ENCODE measurements around the gene PARVB. TPM values are rescaled to one million over a fixed set of nuclear protein-coding genes. Genes with fewer than 3 reads are reported as not detected.

The PARVB gene
- polyA plus RNA-seq, 1 donor (not counting 4 experiments of a cell fraction or from before 2014, with no cell fraction given), result 10.5 TPM

DNA sequence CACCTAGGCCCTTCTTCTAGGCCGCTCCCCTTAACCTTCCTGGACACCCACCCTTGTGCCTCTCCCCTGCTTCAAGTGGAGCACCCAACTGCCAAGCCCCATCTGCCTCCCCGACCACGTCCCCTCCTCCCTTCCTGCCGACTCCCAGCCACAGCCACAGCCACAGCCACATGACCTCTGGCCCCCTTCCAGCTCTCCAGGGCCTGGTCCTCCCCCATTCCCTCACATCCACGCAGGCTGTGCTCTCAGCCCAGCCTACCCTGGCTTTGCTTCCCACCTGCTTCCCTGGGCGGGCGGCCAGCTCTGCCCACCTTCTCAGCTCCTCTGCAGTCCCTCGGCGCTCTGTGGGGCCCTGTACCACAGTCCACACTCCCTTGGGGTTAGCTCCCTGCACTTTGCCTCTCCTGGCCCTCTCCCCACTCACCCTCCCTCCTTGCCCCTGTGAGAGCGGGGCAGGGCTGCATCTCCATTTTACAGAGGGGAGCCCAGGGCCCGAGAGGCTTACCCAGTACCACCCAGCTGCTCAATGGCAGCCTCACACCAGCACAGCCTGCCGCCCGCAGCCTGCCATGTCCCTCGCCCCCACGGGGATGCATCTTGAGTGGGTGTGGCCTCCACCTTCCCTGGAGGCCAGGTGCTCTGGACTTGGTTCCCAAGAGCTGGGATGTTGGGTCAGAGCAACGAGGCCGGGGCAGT is 176.9 kb downstream of the PARVB start:
- Histone ChIP-seq H3K36me3 (ENCODE audit: control insufficient read depth in 2 of 2, extremely low read depth in 1 of 2, insufficient read depth in 2 of 2, low read length in 2 of 2) (no peaks in the 10 kb centered on the region), H3K27ac (ENCODE audit: control insufficient read depth, insufficient read depth, low read length) (no peak overlapping the region), H3K79me2 (ENCODE audit: control insufficient read depth, insufficient read depth, low read length) (no peaks in the 10 kb centered on the region), H2AFZ (ENCODE audit: control insufficient read depth, low read length) (no peak overlapping the region), H3K27me3 (ENCODE audit: control insufficient read depth, extremely low read depth, insufficient read depth, low read length) (peaks cover 18% of the 10 kb centered on the region), H3K9me3 (ENCODE audit: control insufficient read depth, low read depth, low read length) (no peaks in the 10 kb centered on the region), H3K4me1 (ENCODE audit: control insufficient read depth, extremely low read depth, insufficient read depth, low read length) (no peaks in the 10 kb centered on the region), H3K4me2 (ENCODE audit: control insufficient read depth, extremely low read depth, insufficient read depth, low read depth, low read length) (no peak overlapping the region), H3K4me3 (ENCODE audit: control insufficient read depth in 2 of 3, extremely low read depth in 1 of 3, insufficient read depth in 2 of 3, low read depth in 1 of 3, low read length in 3 of 3) (no peak overlapping the region), H3K9ac (ENCODE audit: control insufficient read depth, extremely low read depth, insufficient read depth, low read length) (no peak overlapping the region), H4K20me1 (ENCODE audit: control insufficient read depth, extremely low read depth, insufficient read depth, low read length) (no peaks in the 10 kb centered on the region), H3K9me1 (ENCODE audit: control insufficient read depth, extremely low read depth, insufficient read depth, low read length) (no peaks in the 10 kb centered on the region)
- FAIRE-seq (no peak), DNase-seq (ENCODE audit: low read depth, low spot score) (no peak)
- dilution Hi-C loops (cut with MboI; ENCODE audit: extremely low pct_ligation_motif_present, low sequenced_read_pairs), result no loop called here
- TF ChIP-seq, protein P1, sequence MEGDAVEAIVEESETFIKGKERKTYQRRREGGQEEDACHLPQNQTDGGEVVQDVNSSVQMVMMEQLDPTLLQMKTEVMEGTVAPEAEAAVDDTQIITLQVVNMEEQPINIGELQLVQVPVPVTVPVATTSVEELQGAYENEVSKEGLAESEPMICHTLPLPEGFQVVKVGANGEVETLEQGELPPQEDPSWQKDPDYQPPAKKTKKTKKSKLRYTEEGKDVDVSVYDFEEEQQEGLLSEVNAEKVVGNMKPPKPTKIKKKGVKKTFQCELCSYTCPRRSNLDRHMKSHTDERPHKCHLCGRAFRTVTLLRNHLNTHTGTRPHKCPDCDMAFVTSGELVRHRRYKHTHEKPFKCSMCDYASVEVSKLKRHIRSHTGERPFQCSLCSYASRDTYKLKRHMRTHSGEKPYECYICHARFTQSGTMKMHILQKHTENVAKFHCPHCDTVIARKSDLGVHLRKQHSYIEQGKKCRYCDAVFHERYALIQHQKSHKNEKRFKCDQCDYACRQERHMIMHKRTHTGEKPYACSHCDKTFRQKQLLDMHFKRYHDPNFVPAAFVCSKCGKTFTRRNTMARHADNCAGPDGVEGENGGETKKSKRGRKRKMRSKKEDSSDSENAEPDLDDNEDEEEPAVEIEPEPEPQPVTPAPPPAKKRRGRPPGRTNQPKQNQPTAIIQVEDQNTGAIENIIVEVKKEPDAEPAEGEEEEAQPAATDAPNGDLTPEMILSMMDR (optimal IDR thresholded peaks at IDR 0.05 in 1 of 3, IDR thresholded peaks at IDR 0.05 in 1 of 3, conservative IDR thresholded peaks at IDR 0.05 in 1 of 3; ENCODE audit: extremely low read depth in 1 of 3, insufficient read depth in 2 of 3, low read length in 3 of 3), result no peak
- TF ChIP-seq EZH2 (IDR thresholded peaks at IDR 0.05; ENCODE audit: low read length), result no peak

GRCh38 chr22:44201665-44202064 is 177.6 kb downstream of the PARVB start:
- H3K9me3 ChIP-seq (ENCODE audit: control insufficient read depth, low read depth, low read length), result no peaks in the 10 kb centered on the region
- no peak for TF ChIP-seq EZH2 (IDR thresholded peaks at IDR 0.05; ENCODE audit: low read length)
- TF ChIP-seq, protein P1 (optimal IDR thresholded peaks at IDR 0.05 in 1 of 3, IDR thresholded peaks at IDR 0.05 in 1 of 3, conservative IDR thresholded peaks at IDR 0.05 in 1 of 3; ENCODE audit: extremely low read depth in 1 of 3, insufficient read depth in 2 of 3, low read length in 3 of 3), result no peak
- H4K20me1 ChIP-seq (ENCODE audit: control insufficient read depth, extremely low read depth, insufficient read depth, low read length), result no peaks in the 10 kb centered on the region
- no peak overlapping the region for H3K9ac ChIP-seq (ENCODE audit: control insufficient read depth, extremely low read depth, insufficient read depth, low read length)
- no peak overlapping the region for H2AFZ ChIP-seq (ENCODE audit: control insufficient read depth, low read length)
- H3K27ac ChIP-seq (ENCODE audit: control insufficient read depth, insufficient read depth, low read length), result no peak overlapping the region
- no peak overlapping the region for H3K4me3 ChIP-seq (ENCODE audit: control insufficient read depth in 2 of 3, extremely low read depth in 1 of 3, insufficient read depth in 2 of 3, low read depth in 1 of 3, low read length in 3 of 3)
- no peak for FAIRE-seq
- no peaks in the 10 kb centered on the region for H3K9me1 ChIP-seq (ENCODE audit: control insufficient read depth, extremely low read depth, insufficient read depth, low read length)
- H3K4me2 ChIP-seq (ENCODE audit: control insufficient read depth, extremely low read depth, insufficient read depth, low read depth, low read length), result no peak overlapping the region
- H3K36me3 ChIP-seq (ENCODE audit: control insufficient read depth in 2 of 2, extremely low read depth in 1 of 2, insufficient read depth in 2 of 2, low read length in 2 of 2), result no peaks in the 10 kb centered on the region
- no peaks in the 10 kb centered on the region for H3K4me1 ChIP-seq (ENCODE audit: control insufficient read depth, extremely low read depth, insufficient read depth, low read length)
- dilution Hi-C loops (cut with MboI; ENCODE audit: extremely low pct_ligation_motif_present, low sequenced_read_pairs), result no loop called here
- H3K79me2 ChIP-seq (ENCODE audit: control insufficient read depth, insufficient read depth, low read length), result no peaks in the 10 kb centered on the region
- no peak for DNase-seq (ENCODE audit: low read depth, low spot score)
- peaks cover 18% of the 10 kb centered on the region for H3K27me3 ChIP-seq (ENCODE audit: control insufficient read depth, extremely low read depth, insufficient read depth, low read length)
